ENCODE results near the gene CDS2. TPM values are rescaled to one million over a fixed set of nuclear protein-coding genes. Genes with fewer than 3 reads are reported as not detected.

CDS2 gene
- total and polyA plus RNA-seq, 2 of the 13 experiments (the other 11 are each of a cell fraction or from before 2014, with no cell fraction given) = 81.3 to 153 TPM

DNA sequence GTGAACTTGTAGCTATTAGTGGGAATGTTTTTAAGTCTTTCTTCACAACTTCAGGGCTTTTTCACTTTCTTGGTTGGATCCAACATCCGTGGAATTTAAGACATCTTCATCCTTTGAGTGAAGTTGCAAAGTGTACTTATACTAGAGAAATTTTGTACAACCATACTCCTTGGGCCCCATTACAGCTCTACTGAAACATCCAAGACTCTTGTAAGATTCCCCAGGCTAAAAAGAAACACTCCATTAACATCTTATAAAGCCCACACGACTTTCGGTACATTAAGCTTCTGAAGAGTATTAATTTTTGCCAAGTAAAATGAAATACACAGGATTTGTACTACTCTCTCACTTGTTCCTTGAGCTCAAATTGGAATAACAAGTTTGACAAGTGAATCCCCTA is 12.4 kb upstream of the CDS2 start (continued):
- TF ChIP-seq, protein P1, sequence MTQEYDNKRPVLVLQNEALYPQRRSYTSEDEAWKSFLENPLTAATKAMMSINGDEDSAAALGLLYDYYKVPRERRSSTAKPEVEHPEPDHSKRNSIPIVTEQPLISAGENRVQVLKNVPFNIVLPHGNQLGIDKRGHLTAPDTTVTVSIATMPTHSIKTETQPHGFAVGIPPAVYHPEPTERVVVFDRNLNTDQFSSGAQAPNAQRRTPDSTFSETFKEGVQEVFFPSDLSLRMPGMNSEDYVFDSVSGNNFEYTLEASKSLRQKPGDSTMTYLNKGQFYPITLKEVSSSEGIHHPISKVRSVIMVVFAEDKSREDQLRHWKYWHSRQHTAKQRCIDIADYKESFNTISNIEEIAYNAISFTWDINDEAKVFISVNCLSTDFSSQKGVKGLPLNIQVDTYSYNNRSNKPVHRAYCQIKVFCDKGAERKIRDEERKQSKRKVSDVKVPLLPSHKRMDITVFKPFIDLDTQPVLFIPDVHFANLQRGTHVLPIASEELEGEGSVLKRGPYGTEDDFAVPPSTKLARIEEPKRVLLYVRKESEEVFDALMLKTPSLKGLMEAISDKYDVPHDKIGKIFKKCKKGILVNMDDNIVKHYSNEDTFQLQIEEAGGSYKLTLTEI (CRISPR knock-in tag; conservative IDR thresholded peaks at IDR 0.05) = no peak
- TF ChIP-seq NRL (CRISPR knock-in tag; IDR thresholded peaks at IDR 0.05; ENCODE audit: borderline replicate concordance) (no peak), GATAD1 (CRISPR knock-in tag; IDR thresholded peaks at IDR 0.05) (no peak), SMAD3 (CRISPR knock-in tag; IDR thresholded peaks at IDR 0.05) (no peak), TOE1 (CRISPR knock-in tag; IDR thresholded peaks at IDR 0.05) (no peak), ZNF879 (CRISPR knock-in tag; IDR thresholded peaks at IDR 0.05) (no peak)
- TF ChIP-seq, protein P2, sequence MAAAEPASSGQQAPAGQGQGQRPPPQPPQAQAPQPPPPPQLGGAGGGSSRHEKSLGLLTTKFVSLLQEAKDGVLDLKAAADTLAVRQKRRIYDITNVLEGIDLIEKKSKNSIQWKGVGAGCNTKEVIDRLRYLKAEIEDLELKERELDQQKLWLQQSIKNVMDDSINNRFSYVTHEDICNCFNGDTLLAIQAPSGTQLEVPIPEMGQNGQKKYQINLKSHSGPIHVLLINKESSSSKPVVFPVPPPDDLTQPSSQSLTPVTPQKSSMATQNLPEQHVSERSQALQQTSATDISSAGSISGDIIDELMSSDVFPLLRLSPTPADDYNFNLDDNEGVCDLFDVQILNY (CRISPR knock-in tag; conservative IDR thresholded peaks at IDR 0.05) = no peak
- TF ChIP-seq, protein P3, sequence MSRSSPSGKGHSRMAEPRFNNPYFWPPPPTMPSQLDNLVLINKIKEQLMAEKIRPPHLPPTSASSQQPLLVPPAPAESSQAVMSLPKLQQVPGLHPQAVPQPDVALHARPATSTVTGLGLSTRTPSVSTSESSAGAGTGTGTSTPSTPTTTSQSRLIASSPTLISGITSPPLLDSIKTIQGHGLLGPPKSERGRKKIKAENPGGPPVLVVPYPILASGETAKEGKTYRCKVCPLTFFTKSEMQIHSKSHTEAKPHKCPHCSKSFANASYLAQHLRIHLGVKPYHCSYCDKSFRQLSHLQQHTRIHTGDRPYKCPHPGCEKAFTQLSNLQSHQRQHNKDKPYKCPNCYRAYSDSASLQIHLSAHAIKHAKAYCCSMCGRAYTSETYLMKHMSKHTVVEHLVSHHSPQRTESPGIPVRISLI (CRISPR knock-in tag; IDR thresholded peaks at IDR 0.05; ENCODE audit: borderline replicate concordance) = no peak

DNA sequence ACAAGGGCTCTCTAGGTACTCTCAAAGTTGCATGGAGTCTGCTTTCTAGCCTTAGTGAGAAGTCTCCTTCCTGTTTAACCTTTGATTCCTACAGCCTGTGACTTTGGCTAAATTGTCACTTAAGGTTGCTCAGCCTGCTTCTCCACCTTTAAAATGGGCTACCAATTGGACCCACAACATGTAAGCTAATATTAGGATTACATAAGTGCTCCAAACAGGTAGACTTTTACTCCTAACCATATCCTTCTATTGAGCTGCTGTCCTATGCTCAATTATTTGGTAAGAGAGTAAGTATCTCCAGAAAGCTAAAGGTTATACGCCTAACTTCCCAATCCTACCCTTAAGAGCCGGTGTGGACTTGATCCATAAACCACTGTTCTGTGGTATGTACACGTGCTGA is 9.9 kb upstream of the CDS2 start:
- H2AFZ ChIP-seq (ENCODE audit: low read length) = no peak overlapping the region
- peaks cover 6 to 45% of the 10 kb centered on the region in 2 experiments for H3K36me3 ChIP-seq (replicated peaks in 1 of 2; ENCODE audit: control insufficient read depth in 1 of 2, insufficient read depth in 2 of 2, low read length in 2 of 2)
- intact Hi-C loops (cut with micrococcal nuclease; ENCODE audit: unreplicated experiment) = no loop called here
- ATAC-seq (no peak), FAIRE-seq (no peak), DNase-seq (ENCODE audit: low spot score) (no peak)
- H3K27ac ChIP-seq (ENCODE audit: extremely low read length, insufficient read depth, low read length) = peak overlapping the region; percentile 14
- WGBS (ENCODE audit: low lambda C conversion rate) = 76% methylated on average over 3 of the region's 3 CpGs
- peaks cover 19% of the 10 kb centered on the region for H4K20me1 ChIP-seq (ENCODE audit: insufficient read depth, low read length)
- BruUV-seq (replicated peaks) = no TSS peak
- H3K9me3 ChIP-seq (ENCODE audit: low read length) = no peaks in the 10 kb centered on the region
- peak overlapping the region in 2 of 3 experiments; percentile 74 to 92; a peak in 2 of 6 replicates for H3K4me3 ChIP-seq (replicated peaks in 1 of 3; ENCODE audit: insufficient read depth in 1 of 3, low read depth in 2 of 3, low read length in 3 of 3)
- ChIA-PET POLR2A (interaction anchor here (1.2 kb wide), 1 partner anchor 75 kb away, joined by 3 read pairs; no protein-coding TSS in a partner anchor), CTCF (ENCODE audit: low intra/inter-chr PET ratio, low total read pairs) (no interaction called here)
- H3K9ac ChIP-seq (ENCODE audit: insufficient read depth, low read depth, low read length) = peak overlapping the region; percentile 85; the same call in 1 of the 2 replicates
- H3K4me1 ChIP-seq (ENCODE audit: insufficient read depth, low read length) = peaks cover 65% of the 10 kb centered on the region
- H3K27me3 ChIP-seq (ENCODE audit: control insufficient read depth in 1 of 2, insufficient read depth in 2 of 2, low read length in 2 of 2) = peaks cover 0 to 4% of the 10 kb centered on the region in 2 experiments; a peak in 1 of 5 replicates
- peaks cover 50% of the 10 kb centered on the region for H3K79me2 ChIP-seq (ENCODE audit: insufficient read depth, low read length)
- H3K4me2 ChIP-seq (ENCODE audit: low read depth, low read length) = peak overlapping the region; percentile 98
- in situ Hi-C loops (cut with HindIII; ENCODE audit: extremely low pct_ligation_motif_present, low pct_unique_long_range_greater_than_20kb) = no loop called here
- TF ChIP-seq ZNF383 (CRISPR knock-in tag; IDR thresholded peaks at IDR 0.05; ENCODE audit: borderline replicate concordance) (no peak), PPARG (CRISPR knock-in tag; conservative IDR thresholded peaks at IDR 0.05) (no peak), ZNF557 (CRISPR knock-in tag; IDR thresholded peaks at IDR 0.05) (no peak), RBFOX2 (IDR thresholded peaks at IDR 0.05; ENCODE audit: low read depth, low read length) (peak; percentile 51; the same call in 1 of the 2 replicates), SP5 (CRISPR knock-in tag; IDR thresholded peaks at IDR 0.05; ENCODE audit: borderline replicate concordance, low read depth) (no peak), ISX (CRISPR knock-in tag; conservative IDR thresholded peaks at IDR 0.05) (no peak), ZKSCAN5 (CRISPR knock-in tag; IDR thresholded peaks at IDR 0.05) (0 out of 2 replicates have a peak, but pooled peaks have one; percentile 20), NFRKB (IDR thresholded peaks at IDR 0.05) (no peak), AGO2 (optimal IDR thresholded peaks at IDR 0.05; ENCODE audit: low read depth, low read length) (peak; percentile 20)
- TF ChIP-seq, protein P4, sequence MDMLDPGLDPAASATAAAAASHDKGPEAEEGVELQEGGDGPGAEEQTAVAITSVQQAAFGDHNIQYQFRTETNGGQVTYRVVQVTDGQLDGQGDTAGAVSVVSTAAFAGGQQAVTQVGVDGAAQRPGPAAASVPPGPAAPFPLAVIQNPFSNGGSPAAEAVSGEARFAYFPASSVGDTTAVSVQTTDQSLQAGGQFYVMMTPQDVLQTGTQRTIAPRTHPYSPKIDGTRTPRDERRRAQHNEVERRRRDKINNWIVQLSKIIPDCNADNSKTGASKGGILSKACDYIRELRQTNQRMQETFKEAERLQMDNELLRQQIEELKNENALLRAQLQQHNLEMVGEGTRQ (IDR thresholded peaks at IDR 0.05; ENCODE audit: low read depth, low read length) = no peak
- TF ChIP-seq, protein P4 (CRISPR knock-in tag; IDR thresholded peaks at IDR 0.05; ENCODE audit: borderline replicate concordance) = no peak

All from HepG2 (cell line).